Central memory CD8-positive, alpha-beta T cell (primary cell): Measurements from ENCODE around the gene URB1.
A peak's percentile ranks its signal among the peaks of the same experiment; 100 is the strongest.

Source experiments
- ATAC-seq: fragments of 150-1000 bp; cut with Tn5 transposase; replicated peaks from 2 replicates; pipeline ENCODE4 v1.10.0; 2022; ENCODE audit warnings: mild to moderate bottlenecking, moderate FRiP score, moderate number of reproducible peaks; ENCODE audit not compliant: poor library complexity, severe bottlenecking; ENCODE audit errors: extremely low read depth
- DNase-seq, 2 donors: peaks; one replicate each; pipeline ENCODE4 v3.0.0; 2021; ENCODE audit warnings: low spot score in 2 of 2
- H3K27ac Mint-ChIP-seq: one replicate; pipeline ENCODE4 v1.8.0; 2022; ENCODE audit warnings: low read depth, mild to moderate bottlenecking, moderate library complexity, mixed read lengths
- H3K27me3 Mint-ChIP-seq: one replicate; pipeline ENCODE4 v1.8.0; 2022; ENCODE audit warnings: mixed read lengths
- H3K36me3 Mint-ChIP-seq: one replicate; pipeline ENCODE4 v1.8.0; 2022; ENCODE audit warnings: mild to moderate bottlenecking, moderate library complexity, mixed read lengths; ENCODE audit not compliant: insufficient read depth
- H3K4me1 Mint-ChIP-seq: one replicate; pipeline ENCODE4 v1.8.0; 2022; ENCODE audit warnings: mixed read lengths
- H3K4me3 Mint-ChIP-seq: one replicate; pipeline ENCODE4 v1.8.0; 2022; ENCODE audit warnings: mild to moderate bottlenecking, moderate library complexity, mixed read lengths
- H3K9me3 Mint-ChIP-seq: one replicate; pipeline ENCODE4 v1.8.0; 2022; ENCODE audit warnings: mixed read lengths

The URB1 gene

GRCh38 chr21:32415451-32416398, 22.9 kb upstream of the URB1 start:
- Mint-ChIP-seq H3K4me1 (peaks cover 55% of the 10 kb centered on the region), H3K27me3 (no peaks in the 10 kb centered on the region), H3K36me3 (peaks cover 18% of the 10 kb centered on the region), H3K27ac (no peak overlapping the region), H3K4me3 (no peak overlapping the region), H3K9me3 (no peaks in the 10 kb centered on the region)
- ATAC-seq: no peak
- no peak for DNase-seq

GRCh38 chr21:32414579-32415358, 22.0 kb upstream of the URB1 start:
- ATAC-seq: no peak

GRCh38 chr21:32413697-32414578, 21.1 kb upstream of the URB1 start:
- Mint-ChIP-seq H3K9me3 (no peaks in the 10 kb centered on the region), H3K4me3 (peak overlapping the region; percentile 91), H3K4me1 (peaks cover 70% of the 10 kb centered on the region), H3K36me3 (peaks cover 14% of the 10 kb centered on the region), H3K27me3 (no peaks in the 10 kb centered on the region), H3K27ac (peak overlapping the region; percentile 89)
- ATAC-seq (no peak), DNase-seq (no peak)

More at GRCh38 chr21:32414579-32415358, 22.0 kb upstream of the URB1 start:
- H3K9me3 Mint-ChIP-seq: no peaks in the 10 kb centered on the region
- peaks cover 18% of the 10 kb centered on the region for H3K36me3 Mint-ChIP-seq
- no peak overlapping the region for H3K27ac Mint-ChIP-seq
- H3K4me1 Mint-ChIP-seq: peaks cover 64% of the 10 kb centered on the region
- no peak overlapping the region for H3K4me3 Mint-ChIP-seq
- DNase-seq: no peak
- no peaks in the 10 kb centered on the region for H3K27me3 Mint-ChIP-seq

- Mint-ChIP-seq H3K27ac (peak overlapping the region; percentile 89), H3K27me3 (no peaks in the 10 kb centered on the region), H3K4me3 (peak overlapping the region; percentile 91), H3K36me3 (peaks cover 14% of the 10 kb centered on the region), H3K9me3 (peaks cover 5% of the 10 kb centered on the region), H3K4me1 (peaks cover 78% of the 10 kb centered on the region)
- ATAC-seq (peak; percentile 12), DNase-seq (no peak)
Observed at GRCh38 chr21:32413015-32413504, 20.2 kb upstream of the URB1 start.

- DNase-seq: peak; percentile 60 to 63
Observed at GRCh38 chr21:32412162-32413014, 19.6 kb upstream of the URB1 start, which contains the start of gene EVA1C. TSS of gene EVA1C (plus strand) at chr21:32412706. CDS start at chr21:32412854, 148 bp downstream.

GRCh38 chr21:32411350-32412161, 18.7 kb upstream of the URB1 start:
- Mint-ChIP-seq H3K27ac (peak overlapping the region; percentile 79), H3K36me3 (peaks cover 12% of the 10 kb centered on the region), H3K4me1 (peaks cover 74% of the 10 kb centered on the region), H3K4me3 (peak overlapping the region; percentile 92), H3K27me3 (no peaks in the 10 kb centered on the region), H3K9me3 (peaks cover 6% of the 10 kb centered on the region)
- ATAC-seq (peak; percentile 41), DNase-seq (peak; percentile 35 to 41)

More at GRCh38 chr21:32412162-32413014, 19.6 kb upstream of the URB1 start, which contains the start of gene EVA1C:
- H3K27me3 Mint-ChIP-seq: no peaks in the 10 kb centered on the region
- peak within 1 kb of the TSS; percentile 92 for H3K4me3 Mint-ChIP-seq
- peaks cover 6% of the 10 kb centered on the region for H3K9me3 Mint-ChIP-seq
- H3K36me3 Mint-ChIP-seq: peaks cover 12% of the 10 kb centered on the region
- ATAC-seq: peak; percentile 60
- H3K4me1 Mint-ChIP-seq: peaks cover 81% of the 10 kb centered on the region
- peak within 1 kb of the TSS; percentile 89 for H3K27ac Mint-ChIP-seq

- DNase-seq (no peak), ATAC-seq (no peak)
- Mint-ChIP-seq H3K36me3 (peaks cover 10% of the 10 kb centered on the region), H3K27ac (peak overlapping the region; percentile 79), H3K9me3 (peaks cover 6% of the 10 kb centered on the region), H3K27me3 (no peaks in the 10 kb centered on the region), H3K4me1 (peaks cover 68% of the 10 kb centered on the region), H3K4me3 (peak overlapping the region; percentile 92)
Observed at GRCh38 chr21:32410916-32411315, 18.1 kb upstream of the URB1 start.

- H3K4me3 Mint-ChIP-seq: no peak overlapping the region
- peaks cover 7% of the 10 kb centered on the region for H3K36me3 Mint-ChIP-seq
- H3K4me1 Mint-ChIP-seq: peaks cover 62% of the 10 kb centered on the region
- H3K9me3 Mint-ChIP-seq: peaks cover 6% of the 10 kb centered on the region
- H3K27me3 Mint-ChIP-seq: no peaks in the 10 kb centered on the region
- ATAC-seq: no peak
- DNase-seq: no peak
- H3K27ac Mint-ChIP-seq: peak overlapping the region; percentile 79
Observed at GRCh38 chr21:32410291-32410690, 17.5 kb upstream of the URB1 start.

- peaks cover 6% of the 10 kb centered on the region for H3K9me3 Mint-ChIP-seq
- H3K4me1 Mint-ChIP-seq: peaks cover 38% of the 10 kb centered on the region
- no peak overlapping the region for H3K4me3 Mint-ChIP-seq
- peaks cover 2% of the 10 kb centered on the region for H3K36me3 Mint-ChIP-seq
- no peaks in the 10 kb centered on the region for H3K27me3 Mint-ChIP-seq
- ATAC-seq (no peak), DNase-seq (no peak)
- H3K27ac Mint-ChIP-seq: no peak overlapping the region
Observed at GRCh38 chr21:32406405-32406804, 13.6 kb upstream of the URB1 start.

- H3K4me1 Mint-ChIP-seq: peaks cover 10% of the 10 kb centered on the region
- peaks cover 2% of the 10 kb centered on the region for H3K36me3 Mint-ChIP-seq
- peaks cover 3% of the 10 kb centered on the region for H3K9me3 Mint-ChIP-seq
- H3K4me3 Mint-ChIP-seq: no peak overlapping the region
- ATAC-seq (peak; percentile 66), DNase-seq (peak; percentile 37 to 45)
- H3K27me3 Mint-ChIP-seq: peaks cover 11% of the 10 kb centered on the region
- H3K27ac Mint-ChIP-seq: no peak overlapping the region
Observed at GRCh38 chr21:32403201-32403777, 10.5 kb upstream of the URB1 start.
